Activated T-cell treated with anti-CD3 and anti-CD28 coated beads, Interleukin-2, amount 50 U/mL, for 4 hours (primary cell): ENCODE data around the gene IFRD1. TPM values are rescaled to one million over a fixed set of nuclear protein-coding genes. Genes with fewer than 3 reads are reported as not detected.

Experiments
- ATAC-seq, 2 donors: fragments of 200-7000 bp; cut with Tn5 transposase; one replicate each; pipeline ENCODE4 v1.10.0; 2021
- DNase-seq: peaks from one replicate; pipeline ENCODE4 v3.0.0-alpha.2; 2020
- H3K27me3 Mint-ChIP-seq: one replicate; pipeline ENCODE4 v1.8.0; 2021; ENCODE audit warnings: low read depth, mixed read lengths
- H3K36me3 Mint-ChIP-seq: one replicate; pipeline ENCODE4 v1.8.0; 2022; ENCODE audit warnings: mixed read lengths; ENCODE audit not compliant: insufficient read depth
- H3K4me1 Mint-ChIP-seq: one replicate; pipeline ENCODE4 v1.8.0; 2021; ENCODE audit warnings: low read depth, mixed read lengths
- H3K4me3 Mint-ChIP-seq: one replicate; pipeline ENCODE4 v1.8.0; 2021; ENCODE audit warnings: mild to moderate bottlenecking, moderate library complexity, mixed read lengths
- H3K9me3 Mint-ChIP-seq: one replicate; pipeline ENCODE4 v1.8.0; 2021; ENCODE audit warnings: mixed read lengths
- total RNA-seq, 3 donors: library from RNA; stranded (reverse); gene quantifications; one replicate each; pipeline ENCODE4 v1.2.1, GENCODE V29; 2021

The IFRD1 gene
- total RNA-seq, 3 donors from 2014 or later = 83.5 to 90.2 (median 86.8) TPM

GRCh38 chr7:112487457-112488263 is 37.4 kb downstream of the IFRD1 start:
- no peak for ATAC-seq
- Mint-ChIP-seq H3K4me1 (peaks cover 7% of the 10 kb centered on the region), H3K27me3 (no peaks in the 10 kb centered on the region)

DNA sequence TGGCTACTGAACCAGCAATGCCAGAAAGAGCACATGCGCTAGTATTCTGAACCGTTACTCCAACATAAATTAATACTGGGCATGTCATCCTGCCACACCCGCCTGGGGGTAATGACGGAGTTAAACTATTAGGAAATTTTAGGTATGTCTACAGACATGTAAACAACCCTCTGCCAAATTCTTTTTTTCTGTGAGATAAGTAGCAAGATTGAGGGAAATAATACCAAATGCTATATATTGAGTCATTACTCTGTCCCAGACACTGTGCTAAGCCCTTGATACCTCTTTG is 37.9 kb downstream of the IFRD1 start:
- no peak for DNase-seq
- ATAC-seq = no peak
- H3K9me3 Mint-ChIP-seq = no peaks in the 10 kb centered on the region
- no peak overlapping the region for H3K4me3 Mint-ChIP-seq
- peaks cover 7% of the 10 kb centered on the region for H3K4me1 Mint-ChIP-seq
- no peaks in the 10 kb centered on the region for H3K27me3 Mint-ChIP-seq
- H3K36me3 Mint-ChIP-seq = peaks cover 4% of the 10 kb centered on the region

More at GRCh38 chr7:112487457-112488263, 37.4 kb downstream of the IFRD1 start:
- no peaks in the 10 kb centered on the region for H3K9me3 Mint-ChIP-seq
- peaks cover 4% of the 10 kb centered on the region for H3K36me3 Mint-ChIP-seq
- H3K4me3 Mint-ChIP-seq = no peak overlapping the region
- DNase-seq = no peak

- DNase-seq = no peak
- Mint-ChIP-seq H3K4me3 (no peak overlapping the region), H3K9me3 (no peaks in the 10 kb centered on the region), H3K27me3 (peaks cover 4% of the 10 kb centered on the region), H3K4me1 (no peaks in the 10 kb centered on the region), H3K36me3 (peaks cover 4% of the 10 kb centered on the region)
- no peak for ATAC-seq
Measured at GRCh38 chr7:112492186-112492585, 41.9 kb downstream of the IFRD1 start.

DNA sequence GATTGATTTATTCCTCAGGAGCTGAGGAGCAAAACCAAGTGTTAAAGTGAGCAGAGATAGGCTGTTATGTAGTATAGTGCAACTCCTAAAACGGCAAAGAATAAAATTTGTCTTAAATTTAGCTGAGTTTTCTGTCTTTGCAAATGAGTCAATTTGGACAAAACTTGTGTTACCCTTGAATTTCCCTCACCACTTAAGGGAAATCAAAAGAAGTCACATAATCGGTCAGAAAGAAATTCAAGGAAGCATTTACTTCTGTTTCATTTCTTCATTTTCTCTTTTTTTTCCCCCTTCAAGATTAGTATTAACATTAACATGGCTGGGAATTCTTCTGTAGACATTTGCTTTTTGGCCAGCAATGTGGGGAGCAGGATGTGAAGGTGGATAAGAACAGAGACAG is 44.4 kb downstream of the IFRD1 start:
- peaks cover 12% of the 10 kb centered on the region for H3K27me3 Mint-ChIP-seq
- no peaks in the 10 kb centered on the region for H3K9me3 Mint-ChIP-seq
- H3K4me1 Mint-ChIP-seq = no peaks in the 10 kb centered on the region
- no peak for ATAC-seq
- no peak overlapping the region for H3K4me3 Mint-ChIP-seq
- DNase-seq = no peak
- H3K36me3 Mint-ChIP-seq = peaks cover 4% of the 10 kb centered on the region

DNA sequence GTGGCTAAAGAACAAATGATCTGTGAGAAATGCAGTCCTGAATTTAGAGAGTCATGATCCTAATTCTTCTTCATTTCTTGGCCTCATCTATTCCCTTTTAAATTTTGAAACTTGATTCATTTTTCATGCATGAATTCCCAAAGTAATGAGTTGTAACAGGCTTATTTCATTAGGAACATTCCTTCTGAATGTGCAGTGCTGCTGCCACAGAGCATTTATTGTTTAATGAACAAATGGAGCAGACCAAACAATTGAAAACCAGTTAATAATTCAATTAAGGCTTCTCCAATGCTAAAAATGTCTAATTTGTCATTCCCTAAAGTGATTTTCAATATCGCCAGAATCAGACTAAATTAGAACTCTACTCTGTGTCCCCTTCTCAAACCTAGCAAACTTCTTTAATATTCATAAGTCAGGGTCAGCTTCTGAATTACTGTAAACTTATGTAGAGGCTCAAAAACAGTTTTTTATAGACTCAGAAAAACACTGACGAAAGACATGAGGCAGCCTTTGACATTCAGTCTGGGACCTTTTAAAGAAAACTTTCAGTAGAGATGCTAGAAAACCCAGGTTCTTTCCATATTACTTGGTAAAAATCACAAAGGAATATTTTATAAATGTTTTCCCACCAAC is 45.0 kb downstream of the IFRD1 start:
- peaks cover 13% of the 10 kb centered on the region for H3K27me3 Mint-ChIP-seq
- DNase-seq = no peak
- no peaks in the 10 kb centered on the region for H3K9me3 Mint-ChIP-seq
- H3K36me3 Mint-ChIP-seq = no peaks in the 10 kb centered on the region
- no peak overlapping the region for H3K4me3 Mint-ChIP-seq
- no peak for ATAC-seq
- H3K4me1 Mint-ChIP-seq = no peaks in the 10 kb centered on the region

DNA sequence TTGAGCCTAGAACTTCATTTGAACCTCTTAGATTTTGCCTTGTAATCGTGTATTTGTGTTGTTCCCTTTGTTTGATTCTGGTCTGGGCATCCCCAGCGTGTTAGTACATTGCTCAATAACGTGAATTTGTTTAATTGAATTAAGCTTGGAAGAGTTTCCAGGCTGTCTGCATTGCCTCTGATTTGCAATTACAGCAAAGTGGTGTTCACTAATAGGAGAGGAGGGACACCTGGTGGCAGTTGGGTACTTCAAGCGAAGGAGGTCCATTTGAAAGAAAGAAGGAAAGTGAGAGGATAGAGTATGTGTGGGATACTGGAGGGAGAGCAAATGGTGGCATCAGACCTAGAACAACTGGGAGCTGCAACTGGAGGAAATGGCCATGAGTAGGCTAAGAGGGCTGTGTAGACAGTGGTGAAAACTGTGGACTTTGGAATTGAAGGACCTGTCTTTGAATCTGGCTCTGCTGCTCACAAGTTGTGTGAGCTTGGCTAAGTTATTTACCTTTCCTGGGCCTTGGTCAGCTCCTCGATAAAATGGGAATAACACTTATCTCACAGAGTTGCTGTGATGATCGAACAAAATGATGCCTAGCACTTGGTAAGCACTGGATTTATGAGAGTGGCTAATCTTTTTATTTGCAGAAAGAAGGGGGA is 45.7 kb downstream of the IFRD1 start:
- ATAC-seq (no peak), DNase-seq (peak; percentile 14)
- H3K4me3 Mint-ChIP-seq = no peak overlapping the region
- no peaks in the 10 kb centered on the region for H3K36me3 Mint-ChIP-seq
- peaks cover 13% of the 10 kb centered on the region for H3K27me3 Mint-ChIP-seq
- no peaks in the 10 kb centered on the region for H3K9me3 Mint-ChIP-seq
- H3K4me1 Mint-ChIP-seq = no peaks in the 10 kb centered on the region

DNA sequence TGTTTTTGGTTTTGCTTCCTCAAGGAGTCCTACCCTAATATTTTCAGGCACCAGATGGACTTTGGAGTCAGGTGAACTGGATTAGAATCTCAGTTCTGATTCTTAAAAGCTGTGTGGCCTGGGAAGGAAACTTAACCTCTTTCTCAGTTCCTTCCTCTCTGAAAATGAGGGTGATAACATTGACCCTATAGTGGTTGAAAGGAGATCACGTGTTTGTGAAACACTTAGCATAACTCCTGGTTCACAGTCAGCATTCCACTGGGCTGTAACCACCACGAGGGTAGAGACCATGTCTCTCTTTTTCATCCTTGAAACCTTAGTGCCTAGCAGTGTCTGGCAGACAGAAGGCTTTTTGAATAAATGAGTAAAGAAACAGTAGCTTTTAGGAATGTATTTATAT is 47.2 kb downstream of the IFRD1 start:
- Mint-ChIP-seq H3K36me3 (no peaks in the 10 kb centered on the region), H3K9me3 (no peaks in the 10 kb centered on the region), H3K4me1 (no peaks in the 10 kb centered on the region), H3K4me3 (no peak overlapping the region), H3K27me3 (peaks cover 13% of the 10 kb centered on the region)
- no peak for DNase-seq
- no peak for ATAC-seq

GRCh38 chr7:112500619-112501018 is 50.4 kb downstream of the IFRD1 start:
- H3K27me3 Mint-ChIP-seq = peaks cover 19% of the 10 kb centered on the region
- DNase-seq = no peak
- H3K9me3 Mint-ChIP-seq = no peaks in the 10 kb centered on the region
- no peaks in the 10 kb centered on the region for H3K4me1 Mint-ChIP-seq
- no peak overlapping the region for H3K4me3 Mint-ChIP-seq
- ATAC-seq = no peak
- H3K36me3 Mint-ChIP-seq = no peaks in the 10 kb centered on the region

DNA sequence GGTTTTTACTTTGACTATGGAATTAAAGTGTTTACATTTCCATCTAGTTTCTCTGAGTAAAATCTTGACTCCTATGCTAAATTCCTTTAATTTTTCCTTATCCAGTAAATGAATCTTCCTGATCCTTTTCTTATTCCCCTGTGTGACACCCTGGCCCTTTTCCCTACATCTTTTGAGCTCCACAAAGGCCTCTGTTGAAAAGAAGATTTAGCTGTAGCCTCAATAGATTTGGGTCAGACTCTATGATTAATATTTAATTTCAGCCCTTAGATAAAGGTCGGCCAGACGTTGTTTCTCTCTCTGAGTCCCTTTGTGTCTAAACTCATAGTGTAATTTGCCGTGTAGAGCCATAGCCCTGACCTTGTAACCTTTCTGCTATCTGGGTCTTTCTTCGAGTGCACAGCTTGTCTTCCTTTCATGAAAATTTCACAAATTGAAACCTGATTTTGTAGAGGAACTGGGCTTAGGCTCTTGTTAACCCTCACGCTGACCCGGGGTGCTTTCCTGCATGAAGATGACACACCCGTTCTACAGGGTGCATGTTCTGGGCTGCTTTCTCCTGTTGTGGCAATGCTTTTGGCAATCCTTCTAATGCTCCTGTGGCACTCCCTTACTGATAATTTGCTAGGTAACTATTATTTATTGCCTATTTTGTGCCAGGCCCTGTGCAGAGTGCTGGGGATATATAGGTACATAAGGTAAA is 51.7 kb downstream of the IFRD1 start:
- Mint-ChIP-seq H3K36me3 (no peaks in the 10 kb centered on the region), H3K27me3 (peaks cover 19% of the 10 kb centered on the region), H3K4me1 (no peaks in the 10 kb centered on the region), H3K4me3 (no peak overlapping the region), H3K9me3 (no peaks in the 10 kb centered on the region)
- no peak for DNase-seq
- no peak for ATAC-seq

DNA sequence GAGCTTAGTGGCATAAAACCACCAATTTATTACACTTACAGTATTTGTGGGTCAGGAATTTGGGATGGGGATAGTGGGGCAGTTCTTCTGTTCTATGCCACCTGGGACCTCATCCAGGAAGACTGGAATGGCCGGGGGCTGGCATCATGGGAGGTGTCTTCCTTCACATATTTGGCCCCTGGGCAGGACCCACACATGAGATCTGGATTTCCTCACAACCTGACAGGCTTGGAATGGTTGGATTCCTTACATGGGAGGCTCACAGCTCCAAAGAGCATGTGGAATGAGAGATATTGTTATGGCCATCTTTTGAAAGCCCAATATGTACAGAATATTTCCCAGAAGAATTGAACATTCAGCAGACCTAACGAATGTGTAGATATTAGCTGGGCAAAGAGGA is 52.4 kb downstream of the IFRD1 start:
- ATAC-seq = no peak
- no peaks in the 10 kb centered on the region for H3K4me1 Mint-ChIP-seq
- H3K36me3 Mint-ChIP-seq = no peaks in the 10 kb centered on the region
- peaks cover 19% of the 10 kb centered on the region for H3K27me3 Mint-ChIP-seq
- no peak overlapping the region for H3K4me3 Mint-ChIP-seq
- no peak for DNase-seq
- no peaks in the 10 kb centered on the region for H3K9me3 Mint-ChIP-seq

- H3K9me3 Mint-ChIP-seq = no peaks in the 10 kb centered on the region
- H3K27me3 Mint-ChIP-seq = peaks cover 17% of the 10 kb centered on the region
- H3K36me3 Mint-ChIP-seq = no peaks in the 10 kb centered on the region
- DNase-seq (no peak), ATAC-seq (no peak)
- no peaks in the 10 kb centered on the region for H3K4me1 Mint-ChIP-seq
- H3K4me3 Mint-ChIP-seq = no peak overlapping the region
Measured at GRCh38 chr7:112503361-112503972, 53.2 kb downstream of the IFRD1 start.

- Mint-ChIP-seq H3K4me3 (no peak overlapping the region), H3K4me1 (no peaks in the 10 kb centered on the region), H3K36me3 (no peaks in the 10 kb centered on the region), H3K27me3 (peaks cover 15% of the 10 kb centered on the region), H3K9me3 (no peaks in the 10 kb centered on the region)
- no peak for DNase-seq
- no peak for ATAC-seq
Measured at GRCh38 chr7:112504093-112504695, 53.9 kb downstream of the IFRD1 start.

- DNase-seq (no peak), ATAC-seq (no peak)
- H3K9me3 Mint-ChIP-seq = no peaks in the 10 kb centered on the region
- peaks cover 13% of the 10 kb centered on the region for H3K27me3 Mint-ChIP-seq
- H3K36me3 Mint-ChIP-seq = no peaks in the 10 kb centered on the region
- no peak overlapping the region for H3K4me3 Mint-ChIP-seq
- H3K4me1 Mint-ChIP-seq = no peaks in the 10 kb centered on the region
Measured at GRCh38 chr7:112505495-112505894, 55.2 kb downstream of the IFRD1 start.

DNA sequence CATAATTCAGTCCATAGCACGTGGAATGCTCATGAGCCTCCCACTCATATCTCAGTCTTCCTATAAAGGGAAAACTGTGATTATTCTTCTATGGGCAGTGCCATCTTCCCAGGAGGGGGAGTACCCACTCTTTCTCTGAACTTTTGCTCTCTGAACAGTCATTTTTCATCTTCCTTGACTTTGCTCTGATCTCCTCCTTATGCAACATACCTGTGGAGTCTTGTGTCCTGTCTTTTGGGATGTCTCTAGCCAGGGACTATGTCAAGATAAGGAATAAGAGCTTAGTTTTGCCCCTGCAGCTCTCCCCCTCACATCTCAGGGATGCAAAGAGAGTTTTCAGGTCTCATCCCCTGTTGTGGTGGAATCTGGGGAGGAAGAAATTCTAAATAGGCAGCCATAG is 58.1 kb downstream of the IFRD1 start:
- Mint-ChIP-seq H3K4me1 (no peaks in the 10 kb centered on the region), H3K36me3 (no peaks in the 10 kb centered on the region), H3K27me3 (peaks cover 13% of the 10 kb centered on the region), H3K4me3 (no peak overlapping the region), H3K9me3 (no peaks in the 10 kb centered on the region)
- DNase-seq = no peak
- no peak for ATAC-seq
